OCI-LY7 (cell line): ENCODE measurements around the gene OR51E2. TPM values are rescaled to one million over a fixed set of nuclear protein-coding genes. Genes with fewer than 3 reads are reported as not detected.

ENCODE experiments used
- total RNA-seq, 2 experiments: library from RNA; depleted of rRNA in 1 of 2; stranded (reverse); fragments of >200 nt in 1 of 2; shearing (Covaris generic) in 1 of 2; gene quantifications; 2 replicates each; pipeline ENCODE4 v1.2.3, GENCODE V29; 2014 to 2022

OR51E2 gene
- total RNA-seq, 2 experiments from 2014 or later = not detected

Other genes starting within 250 kb of the OR51E2 start
- gene OR52K2, start 248.6 kb downstream of the OR51E2 start, total RNA-seq (2014; rRNA removed; shearing (Covaris generic)) = not detected in 2 replicates
- gene OR52K2, start 248.6 kb downstream of the OR51E2 start, total RNA-seq (2022) = not detected in 2 replicates
- not detected in 2 replicates for gene OR52K1, start 215.2 kb downstream of the OR51E2 start, total RNA-seq (2014; rRNA removed; shearing (Covaris generic))
- gene OR52K1, start 215.2 kb downstream of the OR51E2 start, total RNA-seq (2022) = not detected in 2 replicates
- not detected in 2 replicates for gene OR52M1, start 152.7 kb downstream of the OR51E2 start, total RNA-seq (2014; rRNA removed; shearing (Covaris generic))
- gene OR52M1, start 152.7 kb downstream of the OR51E2 start, total RNA-seq (2022) = not detected in 2 replicates
- not detected in 2 replicates for gene OR52I2, start 116.1 kb downstream of the OR51E2 start, total RNA-seq (2014; rRNA removed; shearing (Covaris generic))
- gene OR52I2, start 116.1 kb downstream of the OR51E2 start, total RNA-seq (2022) = not detected in 2 replicates
- not detected in 2 replicates for gene OR52I1, start 103.8 kb downstream of the OR51E2 start, total RNA-seq (2014; rRNA removed; shearing (Covaris generic))
- not detected in 2 replicates for gene OR52I1, start 103.8 kb downstream of the OR51E2 start, total RNA-seq (2022)
- gene TRIM68, start 89.6 kb downstream of the OR51E2 start, total RNA-seq (2014; rRNA removed; shearing (Covaris generic)) = 10.4 and 13.2 TPM in 2 replicates
- 11.9 and 15.8 TPM in 2 replicates for gene TRIM68, start 89.6 kb downstream of the OR51E2 start, total RNA-seq (2022)
- gene OR51D1, start 60.4 kb downstream of the OR51E2 start, total RNA-seq (2014; rRNA removed; shearing (Covaris generic)) = not detected in 2 replicates
- not detected in 2 replicates for gene OR51D1, start 60.4 kb downstream of the OR51E2 start, total RNA-seq (2022)
- 0.09 TPM in 1 of 2 replicates, not detected in the other for gene OR51E1, start 53.9 kb downstream of the OR51E2 start, total RNA-seq (2014; rRNA removed; shearing (Covaris generic))
- gene OR51E1, start 53.9 kb downstream of the OR51E2 start, total RNA-seq (2022) = not detected in 2 replicates
- not detected in 2 replicates for gene MMP26, start 6.9 kb upstream of the OR51E2 start, total RNA-seq (2014; rRNA removed; shearing (Covaris generic))
- not detected in 2 replicates for gene MMP26, start 6.9 kb upstream of the OR51E2 start, total RNA-seq (2022)
- not detected in 2 replicates for gene OR51F1, start 72.1 kb upstream of the OR51E2 start, total RNA-seq (2014; rRNA removed; shearing (Covaris generic))
- gene OR51F1, start 72.1 kb upstream of the OR51E2 start, total RNA-seq (2022) = not detected in 2 replicates
- gene OR52R1, start 106.5 kb upstream of the OR51E2 start, total RNA-seq (2014; rRNA removed; shearing (Covaris generic)) = not detected in 2 replicates
- not detected in 2 replicates for gene OR52R1, start 106.5 kb upstream of the OR51E2 start, total RNA-seq (2022)
- not detected in 2 replicates for gene OR51F2, start 123.5 kb upstream of the OR51E2 start, total RNA-seq (2014; rRNA removed; shearing (Covaris generic))
- not detected in 2 replicates for gene OR51F2, start 123.5 kb upstream of the OR51E2 start, total RNA-seq (2022)
- gene OR51S1, start 151.4 kb upstream of the OR51E2 start, total RNA-seq (2014; rRNA removed; shearing (Covaris generic)) = not detected in 2 replicates
- not detected in 2 replicates for gene OR51S1, start 151.4 kb upstream of the OR51E2 start, total RNA-seq (2022)
- gene OR51T1, start 184.0 kb upstream of the OR51E2 start, total RNA-seq (2014; rRNA removed; shearing (Covaris generic)) = not detected in 2 replicates
- gene OR51T1, start 184.0 kb upstream of the OR51E2 start, total RNA-seq (2022) = not detected in 2 replicates
- not detected in 2 replicates for gene OR51A7, start 205.9 kb upstream of the OR51E2 start, total RNA-seq (2014; rRNA removed; shearing (Covaris generic))
- not detected in 2 replicates for gene OR51A7, start 205.9 kb upstream of the OR51E2 start, total RNA-seq (2022)
- not detected in 2 replicates for gene OR51G2, start 221.5 kb upstream of the OR51E2 start, total RNA-seq (2014; rRNA removed; shearing (Covaris generic))
- not detected in 2 replicates for gene OR51G2, start 221.5 kb upstream of the OR51E2 start, total RNA-seq (2022)
- not detected in 2 replicates for gene OR51G1, start 226.5 kb upstream of the OR51E2 start, total RNA-seq (2014; rRNA removed; shearing (Covaris generic))
- not detected in 2 replicates for gene OR51G1, start 226.5 kb upstream of the OR51E2 start, total RNA-seq (2022)
- gene OR51A4, start 249.8 kb upstream of the OR51E2 start, total RNA-seq (2014; rRNA removed; shearing (Covaris generic)) = not detected in 2 replicates
- not detected in 2 replicates for gene OR51A4, start 249.8 kb upstream of the OR51E2 start, total RNA-seq (2022)